Neural progenitor cell (in vitro differentiated cells): ENCODE results near the gene SLC6A4. TPM values are rescaled to one million over a fixed set of nuclear protein-coding genes. Genes with fewer than 3 reads are reported as not detected.

ENCODE experiments used
- DNase-seq: peaks from one replicate; pipeline ENCODE4 v3.0.0-alpha.2; 2016; ENCODE audit warnings: low spot score
- H2AFZ ChIP-seq: fragments of 200-600 bp; sonication (generic); replicated peaks from 2 replicates; pipeline ENCODE4 v1.6.1; 2016; ENCODE audit warnings: antibody characterized with exemption
- H3F3A ChIP-seq: fragments of 200-600 bp; sonication (generic); 2 replicates; pipeline ENCODE4 v1.6.1; 2016; ENCODE audit warnings: antibody characterized with exemption, low read depth
- H3K27ac ChIP-seq: fragments of 200-600 bp; sonication (generic); 2 replicates; pipeline ENCODE4 v1.5.1; 2016; ENCODE audit warnings: mild to moderate bottlenecking
- H3K27me3 ChIP-seq: fragments of 200-600 bp; sonication (generic); 2 replicates; pipeline ENCODE4 v1.6.1; 2016; ENCODE audit warnings: mild to moderate bottlenecking, moderate library complexity
- H3K36me3 ChIP-seq: fragments of 200-600 bp; sonication (generic); 2 replicates; pipeline ENCODE4 v1.5.1; 2016
- H3K4me1 ChIP-seq: fragments of 200-600 bp; sonication (generic); 2 replicates; pipeline ENCODE4 v1.6.1; 2016; ENCODE audit warnings: mixed run types
- H3K4me2 ChIP-seq: fragments of 200-600 bp; sonication (generic); 2 replicates; pipeline ENCODE4 v1.6.1; 2016
- H3K4me3 ChIP-seq: fragments of 200-600 bp; sonication (generic); 2 replicates; pipeline ENCODE4 v1.5.1; 2016
- H3K79me2 ChIP-seq: fragments of 200-600 bp; sonication (generic); 2 replicates; pipeline ENCODE4 v1.6.1; 2016; ENCODE audit warnings: low read depth
- H3K9ac ChIP-seq: fragments of 200-600 bp; sonication (generic); 2 replicates; pipeline ENCODE4 v1.6.1; 2016
- H3K9me3 ChIP-seq: fragments of 200-600 bp; sonication (generic); 2 replicates; pipeline ENCODE4 v1.5.1; 2016; ENCODE audit warnings: low read depth
- H4K20me1 ChIP-seq: fragments of 200-600 bp; sonication (generic); 2 replicates; pipeline ENCODE4 v1.6.1; 2016; ENCODE audit warnings: low read depth
- H3K27ac Mint-ChIP-seq: 3 replicates; pipeline ENCODE4 v1.8.0; 2021; ENCODE audit warnings: mixed read lengths
- H3K27me3 Mint-ChIP-seq: 2 replicates; pipeline ENCODE4 v1.8.0; 2022; ENCODE audit warnings: low read depth, mild to moderate bottlenecking, inconsistent platforms, moderate library complexity, mixed read lengths; ENCODE audit not compliant: insufficient read depth
- H3K36me3 Mint-ChIP-seq: 3 replicates; pipeline ENCODE4 v1.8.0; 2021; ENCODE audit warnings: mixed read lengths
- H3K4me1 Mint-ChIP-seq: 3 replicates; pipeline ENCODE4 v1.8.0; 2021; ENCODE audit warnings: mixed read lengths
- H3K4me3 Mint-ChIP-seq: 3 replicates; pipeline ENCODE4 v1.8.0; 2021; ENCODE audit warnings: mild to moderate bottlenecking, moderate library complexity, mixed read lengths
- H3K9me3 Mint-ChIP-seq: 3 replicates; pipeline ENCODE4 v1.8.0; 2020; ENCODE audit warnings: mixed read lengths
- EZH2 ChIP-seq: fragments of 200-600 bp; sonication (generic); IDR thresholded peaks from 2 replicates; pipeline ENCODE4 v1.6.1; 2017; ENCODE audit warnings: antibody characterized with exemption, mild to moderate bottlenecking, moderate library complexity
- EZH2phosphoT487 ChIP-seq: fragments of 200-600 bp; sonication (generic); IDR thresholded peaks from 2 replicates; pipeline ENCODE4 v1.6.1; 2017; ENCODE audit warnings: antibody characterized with exemption
- total RNA-seq: library from RNA; depleted of rRNA; stranded (reverse); fragments of >200 nt; gene quantifications from 2 replicates; pipeline ENCODE4 v1.2.3, GENCODE V29; 2015; ENCODE audit warnings: low replicate concordance
- TF ChIP-seq, protein P1 (sequence below): fragments of 200-600 bp; sonication (generic); IDR thresholded peaks from 2 replicates; pipeline ENCODE4 v1.5.1; 2017; ENCODE audit warnings: antibody characterized with exemption, mild to moderate bottlenecking

SLC6A4 gene
- total RNA-seq, 1 donor from 2014 or later = not detected

DNA sequence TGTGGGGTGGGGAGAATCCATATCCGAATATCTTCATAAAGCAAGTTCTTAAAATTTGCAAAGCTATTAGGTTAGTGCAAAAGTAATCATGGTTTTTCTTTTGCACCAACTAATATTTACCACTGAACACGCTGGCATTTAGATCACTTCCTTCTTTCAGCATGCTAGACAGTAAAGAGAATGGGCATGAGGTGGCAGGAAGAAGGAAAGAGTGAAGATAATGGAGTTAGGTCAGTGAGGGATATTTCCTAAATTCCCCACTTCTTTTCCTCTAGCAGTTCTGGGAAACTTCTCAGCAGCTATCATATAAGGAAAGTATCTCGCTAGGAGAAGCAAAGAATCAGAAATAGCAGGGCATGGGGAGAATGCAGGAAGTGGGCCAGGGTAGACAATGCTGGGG is 39.0 kb downstream of the SLC6A4 start:
- no peak overlapping the region for H3K9ac ChIP-seq
- no peaks in the 10 kb centered on the region for H3K36me3 Mint-ChIP-seq
- H3K27ac Mint-ChIP-seq = no peak overlapping the region
- no peak for DNase-seq
- H3K4me3 ChIP-seq = no peak overlapping the region
- H3K4me1 ChIP-seq = no peaks in the 10 kb centered on the region
- no peak overlapping the region for H2AFZ ChIP-seq
- no peaks in the 10 kb centered on the region for H3F3A ChIP-seq
- H3K27me3 Mint-ChIP-seq = peaks cover 2% of the 10 kb centered on the region
- no peaks in the 10 kb centered on the region for H3K27me3 ChIP-seq
- peaks cover 3% of the 10 kb centered on the region for H3K4me1 Mint-ChIP-seq
- no peak overlapping the region for H3K4me3 Mint-ChIP-seq
- H4K20me1 ChIP-seq = no peaks in the 10 kb centered on the region
- H3K27ac ChIP-seq = no peak overlapping the region
- H3K36me3 ChIP-seq = no peaks in the 10 kb centered on the region
- H3K9me3 ChIP-seq = no peaks in the 10 kb centered on the region
- no peak overlapping the region for H3K4me2 ChIP-seq
- H3K79me2 ChIP-seq = no peaks in the 10 kb centered on the region
- TF ChIP-seq EZH2 (no peak), EZH2phosphoT487 (no peak)
- TF ChIP-seq, protein P1, sequence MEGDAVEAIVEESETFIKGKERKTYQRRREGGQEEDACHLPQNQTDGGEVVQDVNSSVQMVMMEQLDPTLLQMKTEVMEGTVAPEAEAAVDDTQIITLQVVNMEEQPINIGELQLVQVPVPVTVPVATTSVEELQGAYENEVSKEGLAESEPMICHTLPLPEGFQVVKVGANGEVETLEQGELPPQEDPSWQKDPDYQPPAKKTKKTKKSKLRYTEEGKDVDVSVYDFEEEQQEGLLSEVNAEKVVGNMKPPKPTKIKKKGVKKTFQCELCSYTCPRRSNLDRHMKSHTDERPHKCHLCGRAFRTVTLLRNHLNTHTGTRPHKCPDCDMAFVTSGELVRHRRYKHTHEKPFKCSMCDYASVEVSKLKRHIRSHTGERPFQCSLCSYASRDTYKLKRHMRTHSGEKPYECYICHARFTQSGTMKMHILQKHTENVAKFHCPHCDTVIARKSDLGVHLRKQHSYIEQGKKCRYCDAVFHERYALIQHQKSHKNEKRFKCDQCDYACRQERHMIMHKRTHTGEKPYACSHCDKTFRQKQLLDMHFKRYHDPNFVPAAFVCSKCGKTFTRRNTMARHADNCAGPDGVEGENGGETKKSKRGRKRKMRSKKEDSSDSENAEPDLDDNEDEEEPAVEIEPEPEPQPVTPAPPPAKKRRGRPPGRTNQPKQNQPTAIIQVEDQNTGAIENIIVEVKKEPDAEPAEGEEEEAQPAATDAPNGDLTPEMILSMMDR = no peak
- no peaks in the 10 kb centered on the region for H3K9me3 Mint-ChIP-seq

DNA sequence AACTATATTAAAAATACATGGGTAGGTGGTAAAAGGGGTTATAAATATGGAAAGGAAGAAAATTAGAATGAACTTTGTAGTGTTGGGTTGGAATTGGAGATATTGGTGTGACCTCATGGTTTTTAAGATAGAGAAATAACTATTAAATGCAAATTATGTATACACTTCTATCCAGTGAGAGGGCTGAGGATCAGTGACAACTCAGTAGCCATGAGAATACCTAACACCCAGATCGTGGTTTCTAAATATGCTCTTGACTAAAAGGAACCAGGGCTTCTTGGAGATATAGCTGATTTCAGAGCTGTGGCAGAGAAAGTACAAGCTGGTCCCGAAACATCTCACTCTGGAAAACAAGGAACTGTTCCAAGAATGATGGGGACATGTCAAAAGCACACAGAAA is 44.4 kb downstream of the SLC6A4 start:
- Histone ChIP-seq H3K4me1 (no peaks in the 10 kb centered on the region), H3K27me3 (no peaks in the 10 kb centered on the region), H3K9me3 (no peaks in the 10 kb centered on the region), H3F3A (peaks cover 7% of the 10 kb centered on the region), H3K9ac (no peak overlapping the region), H3K4me2 (no peak overlapping the region), H3K27ac (no peak overlapping the region), H2AFZ (no peak overlapping the region), H3K79me2 (no peaks in the 10 kb centered on the region), H4K20me1 (no peaks in the 10 kb centered on the region), H3K36me3 (peaks cover 9% of the 10 kb centered on the region), H3K4me3 (no peak overlapping the region)
- H3K9me3 Mint-ChIP-seq = no peaks in the 10 kb centered on the region
- no peaks in the 10 kb centered on the region for H3K27me3 Mint-ChIP-seq
- TF ChIP-seq EZH2phosphoT487 = no peak
- TF ChIP-seq, protein P1 = no peak
- no peak for TF ChIP-seq EZH2
- no peak for DNase-seq
- no peak overlapping the region for H3K27ac Mint-ChIP-seq
- H3K4me1 Mint-ChIP-seq = peaks cover 3% of the 10 kb centered on the region
- no peak overlapping the region for H3K4me3 Mint-ChIP-seq
- peaks cover 10% of the 10 kb centered on the region for H3K36me3 Mint-ChIP-seq

DNA sequence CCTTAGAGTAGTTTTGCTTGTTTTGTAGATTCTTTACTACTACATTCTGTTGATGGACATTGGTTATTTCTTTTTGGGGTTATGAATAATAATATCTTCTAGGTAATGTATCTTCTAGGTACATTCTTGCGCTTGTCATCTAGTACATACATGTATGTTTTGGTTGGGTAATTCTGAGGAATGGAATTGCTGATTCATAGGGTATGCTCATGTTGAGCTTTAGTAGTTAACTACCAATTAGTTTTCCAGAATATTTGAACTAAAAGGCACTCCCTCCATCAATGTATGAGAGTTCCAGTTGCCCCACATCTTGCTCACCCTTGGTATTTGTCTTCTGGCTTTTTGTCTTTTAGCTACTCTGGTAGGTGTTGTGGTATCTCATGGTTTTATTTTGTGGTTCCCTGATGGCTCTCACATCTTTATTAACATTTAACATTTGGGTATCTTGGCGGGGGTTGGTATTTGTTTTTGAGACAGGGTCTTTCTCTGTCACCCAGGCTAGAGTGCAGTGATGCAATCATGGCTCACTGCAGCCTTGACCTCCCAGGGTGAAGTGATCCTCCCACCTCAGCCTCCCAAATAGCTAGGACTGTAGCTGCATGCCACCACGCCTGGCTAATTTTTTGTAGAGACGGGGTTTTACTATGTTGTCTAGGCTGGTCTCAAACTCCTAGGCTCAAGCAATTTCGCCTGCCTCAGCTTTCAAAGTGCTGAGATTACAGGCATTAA is 47.1 kb downstream of the SLC6A4 start:
- H4K20me1 ChIP-seq = no peaks in the 10 kb centered on the region
- no peak overlapping the region for H3K4me2 ChIP-seq
- no peaks in the 10 kb centered on the region for H3K27me3 ChIP-seq
- DNase-seq = no peak
- H3K79me2 ChIP-seq = no peaks in the 10 kb centered on the region
- TF ChIP-seq, protein P1 = no peak
- TF ChIP-seq EZH2 = no peak
- no peak for TF ChIP-seq EZH2phosphoT487
- no peaks in the 10 kb centered on the region for H3K9me3 Mint-ChIP-seq
- peaks cover 12% of the 10 kb centered on the region for H3F3A ChIP-seq
- no peaks in the 10 kb centered on the region for H3K9me3 ChIP-seq
- no peak overlapping the region for H3K4me3 Mint-ChIP-seq
- no peak overlapping the region for H3K27ac Mint-ChIP-seq
- peaks cover 15% of the 10 kb centered on the region for H3K36me3 ChIP-seq
- H3K9ac ChIP-seq = no peak overlapping the region
- H3K4me1 Mint-ChIP-seq = peaks cover 3% of the 10 kb centered on the region
- peaks cover 25% of the 10 kb centered on the region for H3K36me3 Mint-ChIP-seq
- no peak overlapping the region for H3K27ac ChIP-seq
- H3K27me3 Mint-ChIP-seq = no peaks in the 10 kb centered on the region
- H3K4me3 ChIP-seq = no peak overlapping the region
- no peaks in the 10 kb centered on the region for H3K4me1 ChIP-seq
- H2AFZ ChIP-seq = no peak overlapping the region
